Measurements from ENCODE around the gene VWA8.

GRCh38 chr13:41774605-41775218 lies 186.2 kb downstream of the VWA8 start:
- no peak for TF ChIP-seq CTCF (IDR thresholded peaks at IDR 0.05; ENCODE audit: low read depth, low read length, poor library complexity, severe bottlenecking)
- no peak for TF ChIP-seq EZH2phosphoT487 (IDR thresholded peaks at IDR 0.05; ENCODE audit: borderline replicate concordance, low read length)
